Astrocyte (in vitro differentiated cells and primary cell): ENCODE data around the gene GMPS. TPM values are rescaled to one million over a fixed set of nuclear protein-coding genes. Genes with fewer than 3 reads are reported as not detected.
A peak's percentile ranks its signal among the peaks of the same experiment; 100 is the strongest.

ENCODE experiments used
- DNase-seq: peaks from one replicate; pipeline ENCODE4 v3.0.0-alpha.2; 2010; ENCODE audit warnings: low read depth
- FAIRE-seq: peaks from 2 replicates; lab custom pipeline; 2011; peaks lifted over from hg19 to GRCh38; lab: Jason Lieb, UNC
- H2AFZ ChIP-seq: 2 replicates; pipeline ENCODE4 v1.6.0; 2012; ENCODE audit warnings: low read depth, low read length, inconsistent platforms
- H3K27ac ChIP-seq: 2 replicates; pipeline ENCODE4 v1.5.1; 2011; ENCODE audit warnings: low read depth, low read length, inconsistent platforms
- H3K27me3 ChIP-seq: 2 replicates; pipeline ENCODE4 v1.6.0; 2011; ENCODE audit warnings: low read length, inconsistent platforms; ENCODE audit not compliant: insufficient read depth
- H3K36me3 ChIP-seq: 2 replicates; pipeline ENCODE4 v1.5.1; 2011; ENCODE audit warnings: low read length, inconsistent platforms; ENCODE audit not compliant: insufficient read depth
- H3K4me1 ChIP-seq: 2 replicates; pipeline ENCODE4 v1.5.1; 2011; ENCODE audit warnings: low read length, inconsistent platforms; ENCODE audit not compliant: insufficient read depth
- H3K4me2 ChIP-seq: 2 replicates; pipeline ENCODE4 v1.6.0; 2012; ENCODE audit warnings: low read length, inconsistent platforms
- H3K4me3 ChIP-seq: 2 replicates; pipeline ENCODE4 v1.5.1; 2011; ENCODE audit warnings: low read depth, mild to moderate bottlenecking, low read length, inconsistent platforms; ENCODE audit not compliant: insufficient read depth
- H3K79me2 ChIP-seq: 2 replicates; pipeline ENCODE4 v1.6.0; 2012; ENCODE audit warnings: mild to moderate bottlenecking, low read length, inconsistent platforms; ENCODE audit not compliant: insufficient read depth
- H3K9ac ChIP-seq: 2 replicates; pipeline ENCODE4 v1.6.0; 2012; ENCODE audit warnings: mild to moderate bottlenecking, low read length, inconsistent platforms
- H3K9me3 ChIP-seq: 2 replicates; pipeline ENCODE4 v1.5.1; 2012; ENCODE audit warnings: low read depth, mild to moderate bottlenecking, low read length, inconsistent platforms; ENCODE audit not compliant: insufficient read depth
- H4K20me1 ChIP-seq: 2 replicates; pipeline ENCODE4 v1.6.0; 2012; ENCODE audit warnings: low read length, inconsistent platforms; ENCODE audit not compliant: insufficient read depth
- H3K27ac Mint-ChIP-seq: one replicate; pipeline ENCODE4 v1.8.0; 2021; ENCODE audit warnings: mild to moderate bottlenecking, mixed read lengths; ENCODE audit not compliant: unreplicated experiment
- H3K27me3 Mint-ChIP-seq: one replicate; pipeline ENCODE4 v1.8.0; 2021; ENCODE audit warnings: low read depth, mixed read lengths; ENCODE audit not compliant: unreplicated experiment
- H3K36me3 Mint-ChIP-seq: one replicate; pipeline ENCODE4 v1.8.0; 2021; ENCODE audit warnings: low read depth, mixed read lengths; ENCODE audit not compliant: unreplicated experiment
- H3K4me1 Mint-ChIP-seq: one replicate; pipeline ENCODE4 v1.8.0; 2021; ENCODE audit warnings: low read depth, mixed read lengths; ENCODE audit not compliant: unreplicated experiment
- H3K4me3 Mint-ChIP-seq: one replicate; pipeline ENCODE4 v1.8.0; 2021; ENCODE audit warnings: mild to moderate bottlenecking, moderate library complexity, mixed read lengths; ENCODE audit not compliant: unreplicated experiment
- H3K9me3 Mint-ChIP-seq: one replicate; pipeline ENCODE4 v1.8.0; 2021; ENCODE audit warnings: mild to moderate bottlenecking, mixed read lengths; ENCODE audit not compliant: unreplicated experiment
- CTCF ChIP-seq: IDR thresholded peaks from 2 replicates; pipeline ENCODE4 v1.5.1; 2011; ENCODE audit warnings: low read depth, mild to moderate bottlenecking, inconsistent platforms, low read length, moderate library complexity; ENCODE audit not compliant: insufficient read depth
- EZH2 ChIP-seq: IDR thresholded peaks from 2 replicates; pipeline ENCODE4 v1.6.1; 2012; ENCODE audit warnings: mild to moderate bottlenecking, low read length, inconsistent platforms; ENCODE audit not compliant: insufficient read depth
- total RNA-seq: library from RNA; stranded (reverse); gene quantifications from 2 replicates; pipeline ENCODE4 v1.2.1, GENCODE V29; 2021

Gene GMPS
- total RNA-seq, 1 donor from 2014 or later = 58.1 TPM

- H3K4me1 Mint-ChIP-seq = no peaks in the 10 kb centered on the region
- peak; percentile 5 for FAIRE-seq
- H3K4me3 ChIP-seq = no peak overlapping the region
These were observed 86.3 kb downstream of the GMPS start for GRCh38 chr3:155956508-155957411.

GRCh38 chr3:155957412-155957880 is 87.0 kb downstream of the GMPS start:
- H3K9me3 ChIP-seq = no peaks in the 10 kb centered on the region
- Mint-ChIP-seq H3K4me3 (no peak overlapping the region), H3K27ac (no peak overlapping the region), H3K36me3 (no peaks in the 10 kb centered on the region), H3K27me3 (no peaks in the 10 kb centered on the region), H3K4me1 (no peaks in the 10 kb centered on the region), H3K9me3 (peaks cover 3% of the 10 kb centered on the region)
- no peaks in the 10 kb centered on the region for H3K79me2 ChIP-seq
- no peak for TF ChIP-seq CTCF
- TF ChIP-seq EZH2 = no peak
- H3K27me3 ChIP-seq = no peaks in the 10 kb centered on the region
- no peak overlapping the region for H3K4me3 ChIP-seq
- no peaks in the 10 kb centered on the region for H3K36me3 ChIP-seq
- H3K9ac ChIP-seq = no peak overlapping the region
- no peak overlapping the region for H3K27ac ChIP-seq
- no peak overlapping the region for H3K4me2 ChIP-seq
- no peak for DNase-seq
- no peak overlapping the region for H2AFZ ChIP-seq
- FAIRE-seq = no peak
- H3K4me1 ChIP-seq = no peaks in the 10 kb centered on the region
- no peaks in the 10 kb centered on the region for H4K20me1 ChIP-seq

More at GRCh38 chr3:155956508-155957411, 86.3 kb downstream of the GMPS start:
- H3K4me3 Mint-ChIP-seq = no peak overlapping the region
- Histone ChIP-seq H3K36me3 (no peaks in the 10 kb centered on the region), H3K9ac (no peak overlapping the region), H3K9me3 (no peaks in the 10 kb centered on the region), H3K79me2 (no peaks in the 10 kb centered on the region), H3K27ac (no peak overlapping the region), H4K20me1 (no peaks in the 10 kb centered on the region), H3K4me1 (no peaks in the 10 kb centered on the region), H3K4me2 (no peak overlapping the region), H2AFZ (no peak overlapping the region), H3K27me3 (no peaks in the 10 kb centered on the region)
- TF ChIP-seq EZH2 (no peak), CTCF (no peak)
- H3K27ac Mint-ChIP-seq = no peak overlapping the region
- DNase-seq = no peak
- peaks cover 3% of the 10 kb centered on the region for H3K9me3 Mint-ChIP-seq
- no peaks in the 10 kb centered on the region for H3K27me3 Mint-ChIP-seq
- H3K36me3 Mint-ChIP-seq = no peaks in the 10 kb centered on the region

GRCh38 chr3:155958676-155959075 is 88.2 kb downstream of the GMPS start:
- Histone ChIP-seq H3K9ac (no peak overlapping the region), H3K4me2 (no peak overlapping the region), H3K9me3 (no peaks in the 10 kb centered on the region), H4K20me1 (no peaks in the 10 kb centered on the region), H3K4me1 (peaks cover under 1% of the 10 kb centered on the region), H3K27ac (no peak overlapping the region), H3K27me3 (no peaks in the 10 kb centered on the region), H3K79me2 (no peaks in the 10 kb centered on the region), H3K4me3 (no peak overlapping the region), H2AFZ (no peak overlapping the region), H3K36me3 (no peaks in the 10 kb centered on the region)
- Mint-ChIP-seq H3K9me3 (peaks cover 3% of the 10 kb centered on the region), H3K27me3 (no peaks in the 10 kb centered on the region), H3K4me3 (no peak overlapping the region), H3K36me3 (no peaks in the 10 kb centered on the region), H3K4me1 (peaks cover 2% of the 10 kb centered on the region), H3K27ac (no peak overlapping the region)
- TF ChIP-seq EZH2 = no peak
- TF ChIP-seq CTCF = no peak
- FAIRE-seq (no peak), DNase-seq (no peak)
